WTC11 (cell line): ENCODE measurements around the gene SLC19A3.

Experiments
- CTCF ChIP-seq: fragments of 200-600 bp; IDR thresholded peaks from 2 replicates; pipeline ENCODE4 v1.8.0; 2022; ENCODE audit warnings: antibody characterized with exemption
- E2F1 ChIP-seq: sonication (generic); formaldehyde crosslinking; IDR thresholded peaks from 2 replicates; pipeline ENCODE4 v1.8.0; 2022; ENCODE audit warnings: mild to moderate bottlenecking, missing genetic modification reagents
- HMGXB4 ChIP-seq: sonication (generic); formaldehyde crosslinking; IDR thresholded peaks from 2 replicates; pipeline ENCODE4 v1.8.1; 2023; ENCODE audit warnings: mild to moderate bottlenecking, moderate library complexity, missing genetic modification reagents
- MAX ChIP-seq: sonication (generic); formaldehyde crosslinking; IDR thresholded peaks from 2 replicates; pipeline ENCODE4 v1.8.0; 2022; ENCODE audit warnings: mild to moderate bottlenecking, missing genetic modification reagents
- SOX15 ChIP-seq: fragments of 250-450 bp; sonication (Bioruptor Pico); IDR thresholded peaks from 2 replicates; pipeline ENCODE4 v1.9.0; 2021; ENCODE audit warnings: mild to moderate bottlenecking
- USF1 ChIP-seq: sonication (generic); formaldehyde crosslinking; IDR thresholded peaks from 2 replicates; pipeline ENCODE4 v1.8.0; 2022; ENCODE audit warnings: mild to moderate bottlenecking, missing genetic modification reagents
- ZNF138 ChIP-seq: sonication (generic); formaldehyde crosslinking; conservative IDR thresholded peaks from 2 replicates; pipeline ENCODE4 v1.8.1; 2022; ENCODE audit warnings: mild to moderate bottlenecking, moderate library complexity, missing genetic modification reagents

GRCh38 chr2:227674485-227674884 lies 43.3 kb downstream of the SLC19A3 start:
- no peak for TF ChIP-seq CTCF
- no peak for TF ChIP-seq SOX15 (CRISPR knock-in tag)
- no peak for TF ChIP-seq USF1 (CRISPR knock-in tag)
- no peak for TF ChIP-seq ZNF138 (CRISPR knock-in tag)
- TF ChIP-seq E2F1 (CRISPR knock-in tag) = no peak
- TF ChIP-seq MAX (CRISPR knock-in tag) = no peak
- no peak for TF ChIP-seq HMGXB4 (CRISPR knock-in tag)
